ENCODE data around the gene PCBD1. TPM values are rescaled to one million over a fixed set of nuclear protein-coding genes. Genes with fewer than 3 reads are reported as not detected.
"Not testable (repeated sequence)": the region's sequence is repeated elsewhere in the genome, so short reads cannot be mapped to it uniquely, and the experiment has no call there.

The PCBD1 gene
- total RNA-seq, 1 donor from 2014 or later: 6.2 TPM

- not testable (repeated sequence) for DNase-seq
Observed at GRCh38 chr10:70861495-70862197, 26.7 kb downstream of the PCBD1 start.

GRCh38 chr10:70858759-70859158 lies 29.6 kb downstream of the PCBD1 start:
- no peak for DNase-seq

DNA sequence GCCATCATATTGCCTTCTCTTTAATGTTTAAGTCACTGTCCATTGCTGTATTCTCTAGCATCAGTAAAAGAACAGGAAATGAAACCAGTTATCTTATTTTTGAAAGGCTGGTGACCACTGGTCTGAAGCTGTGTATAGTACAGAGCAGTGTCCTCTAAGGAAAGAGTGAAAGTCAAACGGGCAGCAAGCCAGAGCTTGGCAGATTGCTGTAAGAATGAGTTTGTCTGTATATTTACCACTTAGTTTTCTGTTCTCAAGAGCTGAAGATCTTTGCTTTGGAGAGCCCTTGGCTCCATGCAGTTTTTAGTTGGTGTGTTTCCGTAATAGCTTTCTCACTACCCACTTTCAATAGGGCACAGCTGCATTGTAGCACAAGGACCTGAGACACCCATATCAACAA lies 31.9 kb downstream of the PCBD1 start:
- no peak for DNase-seq

DNA sequence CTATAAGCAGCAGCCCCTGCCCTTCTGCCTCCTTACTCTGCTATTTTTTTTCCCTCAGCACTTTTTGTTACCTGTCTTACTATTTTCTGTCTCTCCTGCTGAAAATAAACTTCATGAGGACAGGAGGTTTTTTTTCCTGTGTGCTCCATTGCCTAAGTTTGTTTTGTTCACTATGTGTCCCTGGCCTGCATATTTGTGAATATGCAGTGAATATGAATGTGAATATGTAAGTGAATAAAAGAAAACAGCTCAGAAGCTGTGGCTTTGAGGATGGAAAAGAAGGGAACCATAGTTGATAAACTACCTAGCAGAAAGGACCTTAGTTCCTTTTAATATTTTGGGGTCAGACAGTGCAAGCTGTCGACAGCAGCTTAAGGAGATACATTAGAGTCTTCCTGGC lies 34.9 kb downstream of the PCBD1 start:
- no peak for DNase-seq

- DNase-seq: no peak
Observed at GRCh38 chr10:70853038-70853437, 35.3 kb downstream of the PCBD1 start.

- no peak for DNase-seq
Observed at GRCh38 chr10:70851597-70852475, 36.5 kb downstream of the PCBD1 start.

- no peak for DNase-seq
Observed at GRCh38 chr10:70850097-70850496, 38.3 kb downstream of the PCBD1 start.

GRCh38 chr10:70849582-70850016 lies 38.8 kb downstream of the PCBD1 start:
- no peak for DNase-seq

GRCh38 chr10:70847659-70848360 lies 40.6 kb downstream of the PCBD1 start:
- DNase-seq: no peak

GRCh38 chr10:70846795-70847194 lies 41.6 kb downstream of the PCBD1 start:
- no peak for DNase-seq

- DNase-seq: no peak
Observed at GRCh38 chr10:70845816-70846215, 42.5 kb downstream of the PCBD1 start.

- no peak for DNase-seq
Observed at GRCh38 chr10:70845256-70845655, 43.1 kb downstream of the PCBD1 start.

GRCh38 chr10:70843776-70844489 lies 44.4 kb downstream of the PCBD1 start:
- no peak for DNase-seq

DNA sequence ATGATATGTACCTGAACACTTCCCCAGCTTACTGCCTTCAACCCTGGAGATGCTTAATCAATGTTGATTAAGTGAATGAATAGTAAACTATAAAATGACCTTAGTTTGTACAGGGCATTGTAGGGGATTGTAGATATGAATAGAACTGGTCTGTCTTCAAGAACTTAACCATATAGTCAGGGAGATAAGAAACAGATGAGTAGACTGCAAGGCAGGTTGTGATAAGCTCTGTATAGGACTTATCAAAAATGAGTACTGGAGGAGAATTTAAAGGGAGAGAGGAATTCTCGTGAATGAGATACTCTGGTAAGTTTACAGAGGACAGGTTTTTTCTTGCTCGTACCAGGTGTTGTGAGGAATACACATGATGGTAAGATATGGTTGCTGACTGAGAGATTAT lies 45.0 kb downstream of the PCBD1 start:
- no peak for DNase-seq

DNA sequence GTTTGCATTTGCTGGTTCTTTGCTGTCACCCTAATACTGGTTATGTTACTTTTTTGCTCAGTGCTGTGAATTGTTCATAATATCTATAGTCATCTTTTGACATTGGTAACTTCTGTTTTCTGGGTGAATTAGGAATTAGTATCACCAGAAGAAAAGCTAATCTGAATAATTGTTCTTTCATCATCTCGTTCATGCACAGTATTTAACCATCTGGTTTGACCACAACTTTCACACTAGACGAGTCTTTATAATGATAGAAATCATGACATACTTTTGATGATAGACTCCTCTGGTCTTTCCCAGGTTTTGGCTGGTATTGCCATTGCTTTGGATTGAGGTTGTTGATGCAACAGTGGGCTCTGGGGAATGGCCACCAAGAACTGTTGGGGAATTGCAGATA lies 47.5 kb downstream of the PCBD1 start:
- no peak for DNase-seq

GRCh38 chr10:70838270-70838805 lies 50.0 kb downstream of the PCBD1 start:
- DNase-seq: no peak

DNA sequence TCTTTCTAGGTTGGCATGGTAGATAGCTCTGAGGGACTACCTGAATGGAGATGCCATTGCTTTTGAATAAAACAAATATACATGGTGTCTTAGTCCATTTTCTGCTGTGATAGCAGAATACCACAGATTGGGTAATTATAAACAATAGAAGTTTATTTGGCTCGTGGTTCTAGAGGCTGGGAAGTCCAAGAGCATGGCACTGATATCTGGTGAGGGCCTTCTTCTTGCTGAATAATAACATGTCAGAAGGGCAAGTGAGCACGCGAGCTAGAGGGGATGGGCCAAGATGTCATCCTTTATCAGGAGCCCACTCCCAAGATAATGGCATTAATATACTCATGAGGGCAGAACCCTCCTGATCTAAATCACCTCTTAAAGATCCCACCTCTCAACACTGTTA lies 50.7 kb downstream of the PCBD1 start:
- no peak for DNase-seq

GRCh38 chr10:70836319-70836718 lies 52.0 kb downstream of the PCBD1 start:
- no peak for DNase-seq

- DNase-seq: no peak
Observed at GRCh38 chr10:70834441-70835151, 53.8 kb downstream of the PCBD1 start.

DNA sequence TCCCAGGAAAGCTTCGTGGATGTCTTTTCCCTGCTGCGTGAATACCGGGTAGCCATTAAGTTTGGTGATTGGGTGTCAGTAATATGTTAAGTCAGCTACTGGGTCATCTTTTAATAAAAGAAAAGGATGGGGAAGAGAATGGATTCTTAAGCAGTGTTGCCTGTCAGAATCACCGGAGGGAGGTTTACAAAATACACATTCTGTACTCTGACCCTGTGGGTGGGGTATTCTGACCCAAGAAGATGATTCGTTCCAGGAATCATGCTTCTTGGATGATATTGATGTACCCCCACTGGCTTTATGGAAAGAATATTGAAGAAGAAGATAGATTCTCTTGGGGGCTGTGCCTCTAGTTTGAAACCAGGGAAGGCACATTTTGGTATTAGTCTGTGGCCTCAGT lies 54.3 kb downstream of the PCBD1 start:
- no peak for DNase-seq

DNA sequence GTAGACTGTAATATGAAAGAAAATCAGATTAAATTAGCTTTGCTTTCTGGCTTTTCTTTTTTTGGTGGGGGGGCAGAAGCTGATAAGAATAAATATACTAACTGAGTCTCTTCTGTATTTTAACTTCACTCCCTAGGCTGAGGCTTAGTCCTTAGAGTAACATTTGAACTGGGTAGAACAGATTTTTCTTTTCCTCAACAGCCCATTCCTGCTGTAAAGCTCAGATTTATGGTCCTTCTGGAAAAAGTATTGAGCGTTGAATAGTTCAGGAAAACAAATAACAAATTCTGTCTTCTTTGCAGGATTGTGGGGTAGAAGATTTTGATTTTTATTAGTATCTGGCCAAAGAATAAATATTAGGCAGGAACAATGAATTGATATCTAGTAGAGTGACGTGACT lies 54.8 kb downstream of the PCBD1 start:
- no peak for DNase-seq

Data from occipital lobe (tissue), 2 donors.